ENCODE data around the gene TRAPPC12.

Gene TRAPPC12

DNA sequence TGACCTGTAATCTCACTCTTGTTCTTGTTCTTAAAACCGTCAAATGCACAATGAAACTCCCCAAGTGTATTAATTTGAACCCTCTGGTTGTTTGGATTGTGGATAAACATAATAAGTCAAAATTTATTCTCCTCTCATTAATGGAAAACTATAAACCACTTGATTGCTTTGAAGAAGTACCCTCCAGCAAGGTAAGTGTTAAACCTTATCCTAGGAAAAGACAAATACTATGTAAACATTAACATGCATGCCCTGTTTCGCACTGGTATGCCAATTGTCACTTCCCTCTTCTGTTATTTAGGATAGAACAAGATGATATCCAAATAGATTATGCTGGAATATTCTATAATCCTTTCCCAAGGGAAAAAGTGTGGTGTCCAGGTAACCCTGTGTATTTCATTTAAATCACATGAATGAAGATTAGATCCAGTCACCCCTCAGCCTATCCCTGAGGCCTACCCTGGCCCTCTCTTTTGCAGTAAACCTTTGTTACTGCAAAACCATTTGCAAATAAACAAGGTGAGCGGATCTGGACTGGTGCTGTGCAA, 138.5 kb downstream of the TRAPPC12 start:
- peak overlapping the region; percentile 77 for H3K4me3 ChIP-seq (ENCODE audit: low read depth, low read length)
- no peak for DNase-seq (ENCODE audit: low read depth)

GRCh38 chr2:3518496-3519254, 139.2 kb downstream of the TRAPPC12 start:
- peak overlapping the region; percentile 77 for H3K4me3 ChIP-seq (ENCODE audit: low read depth, low read length)
- peak; percentile 84 for DNase-seq (ENCODE audit: low read depth)

GRCh38 chr2:3519255-3520205, 140.0 kb downstream of the TRAPPC12 start, which contains the start of gene ADI1:
TSS of gene ADI1 (minus strand) at chr2:3519531. CDS start at chr2:3519487, 44 bp downstream.
- DNase-seq (ENCODE audit: low read depth): no peak
- peak within 1 kb of the TSS; percentile 77 for H3K4me3 ChIP-seq (ENCODE audit: low read depth, low read length)

GRCh38 chr2:3520591-3520990, 141.1 kb downstream of the TRAPPC12 start:
- H3K4me3 ChIP-seq (ENCODE audit: low read depth, low read length): no peak overlapping the region

GRCh38 chr2:3522961-3523421, 143.5 kb downstream of the TRAPPC12 start:
- DNase-seq (ENCODE audit: low read depth): no peak
- H3K4me3 ChIP-seq (ENCODE audit: low read depth, low read length): no peak overlapping the region

More at GRCh38 chr2:3520591-3520990, 141.1 kb downstream of the TRAPPC12 start:
- DNase-seq (ENCODE audit: low read depth): no peak

DNA sequence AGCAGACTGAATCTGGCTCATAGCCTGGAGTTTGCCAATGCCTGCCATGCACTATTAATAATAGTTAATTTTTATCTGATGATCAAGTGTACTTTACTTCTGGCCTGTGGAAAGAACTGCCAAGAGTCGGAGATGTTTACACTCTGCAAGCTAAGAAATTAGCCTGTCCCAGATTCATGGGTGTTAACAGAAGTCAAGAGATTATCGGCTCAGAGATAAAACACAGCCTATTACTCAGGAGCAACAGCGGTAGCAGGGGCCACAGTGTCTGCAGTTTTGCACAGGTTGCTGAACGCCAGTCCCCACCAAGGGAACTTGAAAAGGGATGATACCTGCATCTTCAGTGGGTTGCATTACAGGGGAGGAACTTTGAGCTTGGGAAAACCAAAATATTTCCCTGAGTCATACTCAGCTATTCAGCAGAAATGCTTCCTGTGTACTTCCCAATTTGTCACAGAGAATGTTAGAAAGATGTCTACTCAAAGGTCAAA, 144.1 kb downstream of the TRAPPC12 start:
- no peak for DNase-seq (ENCODE audit: low read depth)
- H3K4me3 ChIP-seq (ENCODE audit: low read depth, low read length): no peak overlapping the region

DNA sequence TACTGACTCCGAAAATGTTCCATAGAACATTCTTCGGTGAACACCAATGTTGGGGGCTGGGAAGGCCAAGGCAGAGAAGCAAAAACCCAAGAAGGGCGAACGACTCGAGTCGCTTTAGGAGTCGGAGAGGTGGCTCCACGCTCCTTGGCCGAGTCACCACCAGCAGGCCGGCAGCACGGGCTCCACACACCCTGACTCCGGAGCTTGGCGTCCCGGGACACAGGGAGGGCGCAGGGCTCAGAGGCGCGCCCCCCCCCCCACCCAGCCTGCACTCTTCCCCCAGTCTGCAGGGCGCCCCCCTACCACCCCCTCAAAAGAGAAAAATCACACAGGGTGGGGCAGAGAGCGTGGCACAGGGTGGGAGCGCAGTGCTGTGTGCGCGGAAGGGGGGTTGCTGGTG, 147.4 kb downstream of the TRAPPC12 start:
- DNase-seq (ENCODE audit: low read depth): no peak
- no peak overlapping the region for H3K4me3 ChIP-seq (ENCODE audit: low read depth, low read length)

DNA sequence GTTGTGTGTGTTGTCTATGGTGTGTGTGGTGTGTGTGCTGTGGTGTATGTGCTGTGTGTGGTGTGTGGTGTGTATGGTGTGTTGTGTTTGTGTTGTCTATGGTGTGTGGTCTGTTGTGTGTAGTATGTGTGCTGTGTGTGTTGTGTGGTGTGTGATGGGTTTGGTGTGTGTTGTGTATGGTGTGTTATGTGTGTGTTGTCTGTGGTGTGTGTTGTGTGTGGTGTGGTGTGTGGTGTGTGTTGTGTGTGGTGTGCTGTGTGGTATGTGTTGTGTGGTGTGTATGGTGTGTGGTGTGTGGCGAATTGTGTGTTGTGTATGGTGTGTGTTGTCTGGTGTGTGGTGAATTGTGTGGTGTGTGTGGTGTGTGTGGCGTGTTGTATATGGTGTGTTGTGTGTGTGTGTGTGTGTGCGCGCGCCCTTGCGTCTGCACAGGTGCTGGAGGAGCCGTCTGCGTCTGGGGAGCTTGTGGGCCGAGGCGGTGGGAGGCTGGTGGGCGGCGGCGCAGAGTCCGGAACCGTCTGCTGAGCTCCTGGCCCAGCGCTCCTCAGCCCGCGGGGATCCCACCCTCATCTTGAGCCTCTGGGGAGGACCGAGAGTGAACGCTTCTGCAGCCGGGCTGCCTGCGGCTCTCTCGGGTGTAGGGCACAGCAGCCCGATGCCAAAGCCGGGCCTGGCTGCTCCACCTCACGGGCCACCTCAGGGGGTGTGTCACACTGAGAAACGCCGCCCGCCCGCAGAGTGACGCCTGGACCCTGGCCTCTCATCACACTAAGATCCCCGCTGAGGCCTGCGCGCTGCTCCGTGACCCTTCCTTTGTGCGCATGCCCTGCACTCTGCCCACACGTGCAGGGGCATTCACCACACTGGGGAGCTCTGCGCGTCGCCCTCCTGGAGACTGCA, 148.6 kb downstream of the TRAPPC12 start:
- DNase-seq (ENCODE audit: low read depth): no peak
- H3K4me3 ChIP-seq (ENCODE audit: low read depth, low read length): no peak overlapping the region
